Fibroblast of skin of right biceps (primary cell): ENCODE data around the gene TBC1D16.

Source experiments
- DNase-seq: peaks from one replicate; pipeline ENCODE4 v3.0.0-alpha.2; 2013

Gene TBC1D16

DNA sequence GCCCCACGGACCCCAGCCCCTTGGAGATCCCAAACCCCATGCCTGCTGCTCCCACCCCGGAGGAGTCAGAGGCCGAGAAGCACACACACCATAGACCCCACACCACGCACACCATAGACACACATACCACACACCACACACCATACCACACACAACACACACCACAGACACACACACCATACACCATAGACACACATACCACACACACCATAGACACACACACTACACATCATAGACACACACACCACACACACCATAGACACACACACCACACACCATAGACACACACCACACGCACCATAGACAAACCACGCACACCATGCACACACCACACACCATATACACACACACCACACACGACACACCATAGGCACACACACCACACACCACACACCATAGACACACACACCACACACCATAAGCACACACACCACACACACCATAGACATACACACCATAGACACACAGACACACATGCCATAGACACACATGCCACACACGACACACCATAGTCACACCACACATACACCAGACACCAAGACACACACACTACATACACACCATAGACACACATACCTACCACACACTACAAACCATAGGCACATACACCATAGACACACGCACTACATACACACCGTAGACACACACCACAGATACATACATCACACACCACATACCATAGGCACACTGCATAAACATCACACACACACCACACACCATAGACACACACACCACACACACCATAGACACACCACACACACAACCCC, 11.3 kb downstream of the TBC1D16 start:
- no peak for DNase-seq

GRCh38 chr17:80023481-80024205, 12.0 kb downstream of the TBC1D16 start:
- no peak for DNase-seq

GRCh38 chr17:80021600-80021999, 14.1 kb downstream of the TBC1D16 start:
- DNase-seq: no peak

DNA sequence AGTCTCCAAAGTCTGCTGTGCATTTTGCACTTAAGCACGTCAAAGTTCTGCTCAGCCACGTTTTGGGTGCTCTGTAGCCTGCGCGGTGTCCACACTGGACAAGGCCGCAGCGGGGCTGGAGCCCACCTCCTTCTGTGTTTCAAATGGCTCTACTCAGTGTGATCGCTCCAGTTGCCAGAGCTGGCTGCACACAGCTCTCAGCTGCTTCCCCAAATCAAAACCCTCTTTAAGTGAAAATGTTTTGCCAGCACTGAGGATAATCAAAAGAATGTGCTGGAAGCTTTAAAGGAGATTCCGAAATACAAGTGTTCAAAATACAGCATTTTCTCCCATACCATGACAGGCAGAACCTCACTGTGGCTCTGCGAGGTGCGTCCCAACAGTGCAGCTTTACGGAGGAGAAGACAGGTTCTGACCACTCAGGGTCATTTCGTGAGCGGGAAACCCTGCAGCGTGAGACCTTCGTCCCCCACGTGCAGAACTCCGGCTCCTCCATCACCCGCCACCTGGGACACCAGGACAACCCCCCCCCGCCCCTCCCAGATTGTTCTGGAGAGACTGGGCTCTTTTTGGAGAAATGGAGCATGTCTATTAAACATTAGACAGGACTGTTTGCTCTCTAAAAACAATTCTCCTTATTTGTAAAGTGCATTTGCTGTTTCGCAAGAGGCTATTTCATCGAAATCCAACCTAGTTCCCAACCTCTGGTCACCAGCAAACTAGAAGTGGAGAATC, 16.6 kb downstream of the TBC1D16 start:
- DNase-seq: no peak

- no peak for DNase-seq
Measured at GRCh38 chr17:80017226-80018010, 18.3 kb downstream of the TBC1D16 start.

GRCh38 chr17:80012765-80013741, 22.6 kb downstream of the TBC1D16 start:
- DNase-seq: no peak

- DNase-seq: no peak
Measured at GRCh38 chr17:80011989-80012555, 23.6 kb downstream of the TBC1D16 start.

DNA sequence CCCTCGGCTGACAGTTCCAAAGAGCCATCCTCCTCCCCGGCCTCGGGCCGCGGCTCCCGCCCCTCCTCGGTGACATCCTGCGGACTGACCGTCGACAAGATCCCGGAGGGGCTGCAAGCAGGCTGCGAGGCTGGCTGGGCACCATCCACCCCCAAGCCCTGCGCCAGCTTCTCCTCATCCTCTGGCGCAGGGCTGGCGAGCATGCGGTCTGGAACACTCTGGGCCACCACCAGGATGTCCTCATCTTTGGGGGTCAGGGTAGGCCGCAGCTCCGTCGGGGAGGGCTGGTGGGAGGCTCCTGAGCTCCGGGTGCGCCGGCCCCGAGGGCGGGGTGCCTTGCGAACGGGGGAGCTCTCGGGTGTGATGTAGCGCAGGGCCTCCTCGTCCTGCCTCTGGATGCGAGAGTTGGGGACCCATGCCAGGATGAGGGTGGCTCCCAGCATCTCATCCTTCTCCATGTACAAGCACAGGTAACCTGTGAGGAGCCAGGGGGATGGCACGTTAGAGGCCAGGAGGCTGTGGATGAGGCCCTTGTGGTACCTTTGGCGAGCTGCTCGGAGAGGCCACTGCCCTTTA, 25.3 kb downstream of the TBC1D16 start:
- DNase-seq: no peak

DNA sequence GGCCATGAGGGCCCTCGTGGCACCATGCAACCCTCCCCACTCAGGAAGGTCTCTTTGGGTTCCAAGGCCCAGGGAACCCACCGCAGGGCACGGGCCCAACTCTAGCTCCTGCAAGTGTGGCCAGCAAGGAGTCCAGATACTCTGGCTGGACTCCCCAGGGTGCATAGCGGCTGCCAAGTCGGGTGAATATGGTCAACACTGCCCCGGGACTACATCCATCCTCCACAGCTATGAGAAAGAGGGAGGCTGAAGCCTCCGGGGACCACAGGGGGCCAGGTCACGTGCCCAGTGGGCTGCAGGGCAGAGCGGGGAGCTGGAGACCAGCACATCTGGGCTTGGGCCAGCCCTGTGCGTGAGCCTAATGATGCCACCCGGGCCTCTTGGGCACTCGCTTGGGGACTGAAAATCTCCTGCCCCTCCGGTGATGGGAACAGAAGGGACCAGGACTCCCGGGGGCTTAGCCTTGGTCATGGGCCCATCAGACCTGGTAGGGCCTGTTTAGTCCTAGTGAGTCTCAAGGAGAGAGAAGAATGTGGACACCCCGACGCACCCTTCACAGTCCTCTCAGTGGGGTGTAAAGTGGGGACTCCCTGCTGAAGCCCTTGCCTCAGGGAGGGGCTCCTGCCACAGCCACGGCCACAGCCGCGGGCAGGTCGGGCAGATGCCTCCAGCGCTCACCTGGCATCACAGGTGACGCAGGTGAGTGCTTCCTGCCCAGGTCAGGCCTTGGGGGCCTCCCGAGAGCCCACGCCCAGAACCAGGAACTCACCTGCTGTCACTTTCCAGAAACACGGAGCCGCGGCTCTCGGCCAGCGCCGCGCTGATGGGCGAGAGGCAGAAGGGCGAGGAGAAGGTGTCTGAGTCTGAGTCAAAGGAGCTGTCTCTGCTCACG, 26.0 kb downstream of the TBC1D16 start:
- no peak for DNase-seq

DNA sequence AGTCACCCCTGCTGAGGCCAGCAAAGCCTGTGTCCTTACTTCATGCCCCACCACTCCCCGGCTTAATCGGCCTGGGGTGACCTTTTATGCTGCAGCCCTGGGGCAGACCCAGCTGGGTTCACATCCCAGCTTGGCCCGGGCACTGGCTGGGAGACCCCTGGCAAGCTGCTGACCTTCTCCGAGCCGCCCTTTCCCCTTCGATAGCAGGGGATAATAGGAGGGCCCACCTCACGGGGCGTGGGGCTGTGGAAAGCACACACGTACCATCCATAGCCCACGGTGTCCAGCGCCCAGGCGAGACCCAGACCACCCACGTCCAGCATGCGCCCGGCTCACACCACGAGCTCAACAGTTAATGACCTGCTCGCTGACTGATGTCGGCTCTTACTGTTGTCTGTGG, 26.8 kb downstream of the TBC1D16 start:
- no peak for DNase-seq

- DNase-seq: peak; percentile 50
Measured at GRCh38 chr17:80008383-80008840, 27.3 kb downstream of the TBC1D16 start.

DNA sequence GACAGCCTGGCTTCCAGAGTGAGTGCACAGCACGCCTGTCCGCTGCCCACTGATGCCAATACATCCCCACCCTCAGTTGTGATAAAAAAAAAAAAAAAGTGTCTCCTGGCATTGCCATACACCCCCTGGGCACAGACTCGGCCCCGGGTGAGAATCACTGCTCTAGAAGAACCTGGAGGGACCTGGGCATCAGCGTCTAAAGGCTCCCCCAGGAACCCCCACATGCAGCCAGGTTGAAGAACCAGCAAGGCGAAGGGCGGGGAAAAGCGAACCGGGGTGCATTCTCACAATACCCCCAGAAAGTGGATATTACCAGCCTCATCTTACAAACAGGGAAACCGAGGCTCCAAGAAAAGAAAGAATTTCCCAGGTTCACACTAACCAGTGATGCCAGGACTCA, 27.7 kb downstream of the TBC1D16 start:
- no peak for DNase-seq

DNA sequence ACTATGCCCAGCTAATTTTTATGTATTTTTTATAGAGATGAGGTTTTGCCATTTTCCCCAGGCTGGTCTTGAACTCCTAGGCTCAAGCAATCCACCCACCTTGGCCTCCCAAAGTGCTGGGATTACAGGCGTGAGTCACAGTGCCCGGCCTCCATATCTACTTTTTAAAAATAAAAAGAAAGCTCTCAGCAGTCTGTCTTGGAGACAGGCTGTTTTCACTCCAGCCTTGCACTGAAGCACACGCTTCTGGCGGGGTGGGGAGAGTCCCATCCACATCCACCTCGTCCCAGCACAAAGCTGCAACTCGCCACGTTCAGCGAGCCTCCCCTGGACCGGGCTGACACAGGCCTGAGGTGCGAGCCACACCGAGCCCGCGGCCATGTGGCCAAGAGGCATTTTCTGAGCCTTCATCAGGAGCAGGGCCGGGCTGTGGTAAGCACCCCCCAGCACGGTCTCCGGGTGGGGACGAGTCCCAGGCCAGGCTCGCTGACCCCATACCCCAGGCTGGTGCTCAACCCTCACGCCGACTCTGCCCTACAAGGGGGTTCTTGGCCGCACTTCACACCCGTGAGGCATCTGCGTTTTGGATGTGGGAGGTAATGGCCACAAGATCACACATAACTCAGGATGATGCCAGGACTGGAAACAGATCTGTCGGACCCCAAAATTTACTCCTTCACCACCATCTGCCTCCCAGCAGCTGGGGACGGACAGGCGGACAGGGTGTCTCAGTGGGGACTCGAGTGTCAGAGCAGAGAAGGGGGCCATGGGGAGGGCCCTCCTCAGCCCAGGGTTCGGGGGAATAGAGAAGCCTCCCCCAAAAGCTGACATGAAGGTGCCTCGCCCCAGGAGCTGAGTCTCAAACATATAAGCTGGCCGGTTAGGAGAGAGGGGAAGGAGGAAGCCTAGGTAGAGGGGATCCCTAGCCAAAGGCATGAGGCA, 28.6 kb downstream of the TBC1D16 start:
- DNase-seq: no peak

DNA sequence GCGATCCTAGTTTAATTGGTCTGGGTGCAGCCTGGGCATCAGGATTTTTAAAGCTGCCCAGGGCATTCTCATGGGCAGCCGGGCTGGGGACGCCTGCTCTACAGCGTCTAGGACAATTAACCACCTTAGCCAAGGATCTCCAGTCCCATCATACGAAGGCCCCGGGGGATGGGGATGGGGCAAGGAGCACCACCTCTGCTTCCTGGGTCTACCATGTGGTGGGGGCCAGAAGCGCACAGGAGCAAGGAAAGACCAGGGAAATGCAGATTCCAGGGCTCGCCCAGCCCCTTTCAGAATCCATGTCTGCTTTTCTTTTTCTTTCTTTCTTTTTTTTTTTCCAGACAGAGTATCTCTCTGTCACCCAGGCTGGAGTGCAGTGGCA, 29.3 kb downstream of the TBC1D16 start:
- DNase-seq: no peak

GRCh38 chr17:80005360-80006338, 30.0 kb downstream of the TBC1D16 start:
- DNase-seq: peak; percentile 44

DNA sequence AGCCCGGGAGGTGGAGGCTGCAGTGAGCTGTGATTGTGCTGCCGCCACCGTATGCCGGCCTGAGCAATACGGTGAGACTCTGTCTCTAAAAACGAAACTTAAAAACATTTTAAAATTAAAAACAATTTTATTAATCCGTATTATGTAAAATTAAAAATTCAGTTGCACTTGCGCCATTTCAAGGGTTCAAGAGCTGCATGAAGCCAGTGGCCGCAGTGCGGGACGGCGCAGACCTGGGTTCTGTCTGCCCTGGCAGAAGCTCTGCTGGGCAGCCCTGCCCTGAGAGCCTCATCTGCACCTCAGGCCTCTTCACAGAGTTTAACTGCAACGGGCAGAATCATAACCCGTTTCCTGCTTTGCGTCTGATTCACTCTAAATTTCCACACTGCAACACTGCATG, 31.7 kb downstream of the TBC1D16 start:
- no peak for DNase-seq
